Mesenchymal stem cell (in vitro differentiated cells and primary cell): ENCODE data around the gene TTLL11.
A peak's percentile ranks its signal among the peaks of the same experiment; 100 is the strongest.

Source experiments
- DNase-seq: peaks from one replicate; pipeline ENCODE4 v3.0.0-alpha.2; 2013
- H2AFZ ChIP-seq: one replicate; pipeline ENCODE4 v1.6.1; 2013; ENCODE audit warnings: low read depth, mild to moderate bottlenecking, control low read depth, inconsistent platforms, low read length, moderate library complexity
- H2AK5ac ChIP-seq: 2 replicates; pipeline ENCODE4 v1.6.1; 2013; ENCODE audit warnings: low read length, moderate library complexity, mild to moderate bottlenecking, inconsistent platforms; ENCODE audit not compliant: severe bottlenecking
- H2BK120ac ChIP-seq: one replicate; pipeline ENCODE4 v1.6.1; 2013; ENCODE audit warnings: low read depth, mild to moderate bottlenecking, inconsistent platforms, low read length, moderate library complexity
- H2BK12ac ChIP-seq, 2 experiments: one replicate each; pipeline ENCODE4 v1.6.1; 2013; ENCODE audit warnings: inconsistent platforms in 2 of 2, low read length in 2 of 2, mild to moderate bottlenecking in 2 of 2, moderate library complexity in 2 of 2, control low read depth in 1 of 2
- H2BK15ac ChIP-seq: one replicate; pipeline ENCODE4 v1.6.1; 2013; ENCODE audit warnings: mild to moderate bottlenecking, low read depth, inconsistent platforms; ENCODE audit not compliant: poor library complexity, severe bottlenecking
- H2BK5ac ChIP-seq: 2 replicates; pipeline ENCODE4 v1.6.1; 2013; ENCODE audit warnings: low read depth, mild to moderate bottlenecking, low read length, control low read depth, inconsistent platforms; ENCODE audit not compliant: poor library complexity, severe bottlenecking
- H3K14ac ChIP-seq, 2 experiments: one replicate each; pipeline ENCODE4 v1.6.1; 2013; ENCODE audit warnings: inconsistent platforms in 2 of 2, low read length in 2 of 2, control low read depth in 1 of 2, mild to moderate bottlenecking in 1 of 2, moderate library complexity in 1 of 2
- H3K18ac ChIP-seq, 2 experiments: one replicate each; pipeline ENCODE4 v1.6.1; 2013; ENCODE audit warnings: inconsistent platforms in 2 of 2, low read length in 2 of 2, control low read depth in 1 of 2, low read depth in 1 of 2, mild to moderate bottlenecking in 1 of 2
- H3K23ac ChIP-seq, 2 experiments: one replicate each; pipeline ENCODE4 v1.6.1; 2013; ENCODE audit warnings: inconsistent platforms in 2 of 2, low read length in 2 of 2, mild to moderate bottlenecking in 2 of 2, moderate library complexity in 2 of 2, control low read depth in 1 of 2
- H3K27ac ChIP-seq: 2 replicates; pipeline ENCODE4 v1.5.1; 2013; ENCODE audit warnings: mild to moderate bottlenecking, moderate library complexity, low read length, control low read depth, inconsistent platforms; ENCODE audit not compliant: poor library complexity, severe bottlenecking
- H3K27me3 ChIP-seq, 2 experiments: 2 replicates each; pipeline versions ENCODE4 v1.6.1 to v1.7.0; 2013; ENCODE audit warnings: low read length in 2 of 2, mild to moderate bottlenecking in 2 of 2, moderate library complexity in 2 of 2, control low read depth in 1 of 2, inconsistent platforms in 1 of 2; ENCODE audit not compliant: control insufficient read depth in 1 of 2, insufficient read depth in 1 of 2
- H3K36me3 ChIP-seq, 2 experiments: 2 replicates each; pipeline versions ENCODE4 v1.6.1 to v1.7.0; 2013; ENCODE audit warnings: low read length in 2 of 2, control low read depth in 1 of 2, inconsistent platforms in 1 of 2, low read depth in 1 of 2, mild to moderate bottlenecking in 1 of 2; ENCODE audit not compliant: insufficient read depth in 2 of 2, control insufficient read depth in 1 of 2
- H3K4ac ChIP-seq, 2 experiments: one replicate each; pipeline ENCODE4 v1.6.1; 2013; ENCODE audit warnings: inconsistent platforms in 2 of 2, low read length in 2 of 2, mild to moderate bottlenecking in 2 of 2, moderate library complexity in 2 of 2, control low read depth in 1 of 2, low read depth in 1 of 2
- H3K4me1 ChIP-seq: 2 replicates; pipeline ENCODE4 v1.6.1; 2013; ENCODE audit warnings: low read depth, low read length, control low read depth; ENCODE audit not compliant: control insufficient read depth, insufficient read depth
- H3K4me2 ChIP-seq: 2 replicates; pipeline ENCODE4 v1.6.1; 2013; ENCODE audit warnings: low read length, mild to moderate bottlenecking, inconsistent platforms; ENCODE audit not compliant: poor library complexity, severe bottlenecking
- H3K4me3 ChIP-seq, 2 experiments: 2 replicates each; pipeline versions ENCODE4 v1.5.1 to v1.7.0; 2013; ENCODE audit warnings: low read length in 2 of 2, mild to moderate bottlenecking in 2 of 2, control low read depth in 1 of 2, low read depth in 1 of 2; ENCODE audit not compliant: insufficient read depth in 1 of 2
- H3K79me1 ChIP-seq: replicated peaks from 2 replicates; pipeline ENCODE4 v1.6.1; 2013; ENCODE audit warnings: mild to moderate bottlenecking, control low read depth, low read length, inconsistent platforms; ENCODE audit not compliant: poor library complexity, severe bottlenecking
- H3K9ac ChIP-seq: 2 replicates; pipeline ENCODE4 v1.7.0; 2013; ENCODE audit warnings: mild to moderate bottlenecking, low read length, moderate library complexity
- H3K9me3 ChIP-seq: 2 replicates; pipeline ENCODE4 v1.7.0; 2013; ENCODE audit warnings: mild to moderate bottlenecking, low read length; ENCODE audit not compliant: control insufficient read depth
- H4K8ac ChIP-seq: one replicate; pipeline ENCODE4 v1.6.1; 2013; ENCODE audit warnings: inconsistent platforms, mild to moderate bottlenecking, low read length, moderate library complexity
- H4K91ac ChIP-seq: one replicate; pipeline ENCODE4 v1.6.1; 2013; ENCODE audit warnings: mild to moderate bottlenecking, low read length, inconsistent platforms
- WGBS: methylation state at CpG from one replicate; pipeline ENCODE4 v1.1.7; 2013; ENCODE audit warnings: mixed read lengths; 5-methylcytosine and 5-hydroxymethylcytosine counted together

The TTLL11 gene

GRCh38 chr9:122050167-122050566 lies 42.9 kb downstream of the TTLL11 start:
- H3K9me3 ChIP-seq, result no peaks in the 10 kb centered on the region
- no peak overlapping the region for H3K23ac ChIP-seq
- H3K79me1 ChIP-seq, result peaks cover 18% of the 10 kb centered on the region
- no peak overlapping the region for H2BK12ac ChIP-seq
- H3K14ac ChIP-seq, result no peak overlapping the region
- no peak overlapping the region for H2BK5ac ChIP-seq
- no peak overlapping the region for H3K9ac ChIP-seq
- H2AK5ac ChIP-seq, result no peak overlapping the region
- H3K18ac ChIP-seq, result no peak overlapping the region
- no peaks in the 10 kb centered on the region for H3K36me3 ChIP-seq
- H3K27ac ChIP-seq, result no peak overlapping the region
- H4K8ac ChIP-seq, result no peak overlapping the region
- no peak overlapping the region for H2BK120ac ChIP-seq
- 88% methylated on average over 6 of the region's 7 CpGs for WGBS
- H2AFZ ChIP-seq, result no peak overlapping the region
- DNase-seq, result no peak
- peaks cover 5% of the 10 kb centered on the region for H3K4me1 ChIP-seq
- H3K4ac ChIP-seq, result no peak overlapping the region
- H3K27me3 ChIP-seq, result no peaks in the 10 kb centered on the region
- H2BK15ac ChIP-seq, result no peak overlapping the region
- no peak overlapping the region for H3K4me2 ChIP-seq
- H3K4me3 ChIP-seq, result no peak overlapping the region
- no peak overlapping the region for H4K91ac ChIP-seq

GRCh38 chr9:122042056-122042455 lies 51.1 kb downstream of the TTLL11 start:
- H2BK120ac ChIP-seq, result no peak overlapping the region
- no peak overlapping the region for H2AK5ac ChIP-seq
- H3K4me1 ChIP-seq, result peaks cover 2% of the 10 kb centered on the region
- no peak overlapping the region for H3K9ac ChIP-seq
- peaks cover 3% of the 10 kb centered on the region for H3K79me1 ChIP-seq
- no peaks in the 10 kb centered on the region for H3K27me3 ChIP-seq
- no peak overlapping the region for H3K14ac ChIP-seq
- H3K9me3 ChIP-seq, result no peaks in the 10 kb centered on the region
- no peak overlapping the region for H4K91ac ChIP-seq
- H3K18ac ChIP-seq, result no peak overlapping the region
- no peak overlapping the region for H2BK15ac ChIP-seq
- no peak overlapping the region for H2BK5ac ChIP-seq
- whole genome bisulfite sequencing, result 89% methylated on average over 7 of the region's 7 CpGs
- no peak overlapping the region for H4K8ac ChIP-seq
- no peak overlapping the region for H3K27ac ChIP-seq
- no peak overlapping the region for H3K23ac ChIP-seq
- no peak for DNase-seq
- H2AFZ ChIP-seq, result no peak overlapping the region
- no peak overlapping the region for H2BK12ac ChIP-seq
- H3K36me3 ChIP-seq, result peaks cover 0 to 9% of the 10 kb centered on the region in 2 experiments
- H3K4me3 ChIP-seq, result no peak overlapping the region
- H3K4me2 ChIP-seq, result no peak overlapping the region
- no peak overlapping the region for H3K4ac ChIP-seq

GRCh38 chr9:122040561-122041242 lies 52.4 kb downstream of the TTLL11 start:
- Histone ChIP-seq H4K91ac (no peak overlapping the region), H2BK5ac (no peak overlapping the region), H3K79me1 (peaks cover 3% of the 10 kb centered on the region), H3K14ac (no peak overlapping the region), H3K9me3 (no peaks in the 10 kb centered on the region), H3K4ac (no peak overlapping the region), H2AK5ac (no peak overlapping the region), H2AFZ (no peak overlapping the region), H2BK120ac (no peak overlapping the region), H2BK15ac (no peak overlapping the region), H3K27me3 (no peaks in the 10 kb centered on the region), H3K4me3 (no peak overlapping the region), H3K18ac (no peak overlapping the region), H3K4me2 (no peak overlapping the region), H2BK12ac (no peak overlapping the region), H3K9ac (no peak overlapping the region), H3K27ac (no peak overlapping the region), H3K23ac (no peak overlapping the region), H4K8ac (no peak overlapping the region), H3K4me1 (peaks cover 2% of the 10 kb centered on the region), H3K36me3 (peaks cover 0 to 9% of the 10 kb centered on the region in 2 experiments)
- 32% methylated on average over 1 of the region's 1 CpG for WGBS
- DNase-seq, result no peak

- Histone ChIP-seq H3K36me3 (peaks cover 0 to 9% of the 10 kb centered on the region in 2 experiments), H3K4me1 (peaks cover 2% of the 10 kb centered on the region), H2BK15ac (no peak overlapping the region), H2BK12ac (no peak overlapping the region), H2BK120ac (no peak overlapping the region), H3K27me3 (no peaks in the 10 kb centered on the region), H3K23ac (no peak overlapping the region), H3K27ac (no peak overlapping the region), H3K4ac (no peak overlapping the region), H3K79me1 (peaks cover 8% of the 10 kb centered on the region), H3K18ac (no peak overlapping the region), H3K14ac (no peak overlapping the region), H2AK5ac (no peak overlapping the region), H2AFZ (no peak overlapping the region), H3K9me3 (no peaks in the 10 kb centered on the region), H3K4me2 (no peak overlapping the region), H3K9ac (peak overlapping the region; percentile 33), H4K8ac (no peak overlapping the region), H2BK5ac (no peak overlapping the region), H4K91ac (no peak overlapping the region), H3K4me3 (no peak overlapping the region)
- 96% methylated on average over 5 of the region's 6 CpGs for WGBS
- no peak for DNase-seq
Observed at GRCh38 chr9:122039234-122039633, 53.9 kb downstream of the TTLL11 start.
